Neural crest cell (in vitro differentiated cells): ENCODE results near the gene ANKRD16. TPM values are rescaled to one million over a fixed set of nuclear protein-coding genes. Genes with fewer than 3 reads are reported as not detected.

Source experiments
- DNase-seq: peaks from one replicate; pipeline ENCODE4 v3.0.0; 2021; ENCODE audit warnings: low read depth, mixed read lengths, low spot score
- H3K27ac Mint-ChIP-seq: one replicate; pipeline ENCODE4 v1.8.0; 2021; ENCODE audit warnings: mild to moderate bottlenecking, mixed read lengths; ENCODE audit not compliant: unreplicated experiment
- H3K27me3 Mint-ChIP-seq: 2 replicates; pipeline ENCODE4 v1.8.0; 2021; ENCODE audit warnings: low read depth, mild to moderate bottlenecking, mixed read lengths
- H3K36me3 Mint-ChIP-seq: 2 replicates; pipeline ENCODE4 v1.8.0; 2021; ENCODE audit warnings: low read depth, mild to moderate bottlenecking, mixed read lengths
- H3K4me1 Mint-ChIP-seq: 2 replicates; pipeline ENCODE4 v1.8.0; 2021; ENCODE audit warnings: mixed read lengths
- H3K4me3 Mint-ChIP-seq: one replicate; pipeline ENCODE4 v1.8.0; 2021; ENCODE audit warnings: mild to moderate bottlenecking, mixed read lengths
- H3K9me3 Mint-ChIP-seq: 2 replicates; pipeline ENCODE4 v1.8.0; 2021; ENCODE audit warnings: mixed read lengths
- CTCF ChIP-seq: fragments of 200-600 bp; sonication (generic); conservative IDR thresholded peaks from 2 replicates; pipeline ENCODE4 v1.5.0; 2021; ENCODE audit warnings: antibody characterized with exemption, mild to moderate bottlenecking
- total RNA-seq: library from RNA; stranded (reverse); gene quantifications from 2 replicates; pipeline ENCODE4 v1.2.1, GENCODE V29; 2021

Gene ANKRD16
- total RNA-seq, 1 donor from 2014 or later = 13.3 TPM

- H3K27ac Mint-ChIP-seq = no peak overlapping the region
- DNase-seq = no peak
- TF ChIP-seq CTCF = no peak
- no peaks in the 10 kb centered on the region for H3K27me3 Mint-ChIP-seq
- H3K4me3 Mint-ChIP-seq = no peak overlapping the region
- peaks cover 20% of the 10 kb centered on the region for H3K36me3 Mint-ChIP-seq
- H3K9me3 Mint-ChIP-seq = no peaks in the 10 kb centered on the region
- H3K4me1 Mint-ChIP-seq = peaks cover 10% of the 10 kb centered on the region
These were observed 42.7 kb upstream of the ANKRD16 start for GRCh38 chr10:5932345-5932744.

- Mint-ChIP-seq H3K9me3 (no peaks in the 10 kb centered on the region), H3K27me3 (no peaks in the 10 kb centered on the region), H3K4me3 (no peak overlapping the region), H3K36me3 (peaks cover 17% of the 10 kb centered on the region), H3K4me1 (peaks cover 10% of the 10 kb centered on the region), H3K27ac (peak overlapping the region; percentile 5)
- no peak for DNase-seq
- TF ChIP-seq CTCF = no peak
These were observed 40.6 kb upstream of the ANKRD16 start for GRCh38 chr10:5930272-5930671.

GRCh38 chr10:5929442-5929841 lies 39.7 kb upstream of the ANKRD16 start:
- Mint-ChIP-seq H3K9me3 (no peaks in the 10 kb centered on the region), H3K27me3 (no peaks in the 10 kb centered on the region), H3K36me3 (peaks cover 17% of the 10 kb centered on the region), H3K27ac (peak overlapping the region; percentile 1), H3K4me3 (no peak overlapping the region), H3K4me1 (peaks cover 10% of the 10 kb centered on the region)
- DNase-seq = no peak
- TF ChIP-seq CTCF = no peak

- no peak for DNase-seq
- Mint-ChIP-seq H3K4me1 (peaks cover 10% of the 10 kb centered on the region), H3K4me3 (no peak overlapping the region), H3K36me3 (peaks cover 19% of the 10 kb centered on the region), H3K27me3 (no peaks in the 10 kb centered on the region), H3K27ac (no peak overlapping the region), H3K9me3 (no peaks in the 10 kb centered on the region)
- TF ChIP-seq CTCF = no peak
These were observed 37.6 kb upstream of the ANKRD16 start for GRCh38 chr10:5927306-5927705.

- no peak for DNase-seq
- H3K9me3 Mint-ChIP-seq = no peaks in the 10 kb centered on the region
- peaks cover 10% of the 10 kb centered on the region for H3K4me1 Mint-ChIP-seq
- no peak for TF ChIP-seq CTCF
- no peak overlapping the region for H3K4me3 Mint-ChIP-seq
- H3K27ac Mint-ChIP-seq = no peak overlapping the region
- H3K36me3 Mint-ChIP-seq = peaks cover 19% of the 10 kb centered on the region
- H3K27me3 Mint-ChIP-seq = no peaks in the 10 kb centered on the region
These were observed 35.2 kb upstream of the ANKRD16 start for GRCh38 chr10:5924889-5925288.

- Mint-ChIP-seq H3K36me3 (peaks cover 13% of the 10 kb centered on the region), H3K9me3 (no peaks in the 10 kb centered on the region)
- TF ChIP-seq CTCF = no peak
These were observed 32.1 kb upstream of the ANKRD16 start for GRCh38 chr10:5921746-5922145.

More at GRCh38 chr10:5921746-5922145, 32.1 kb upstream of the ANKRD16 start:
- no peak for DNase-seq
- no peaks in the 10 kb centered on the region for H3K27me3 Mint-ChIP-seq
- no peak overlapping the region for H3K4me3 Mint-ChIP-seq
- no peak overlapping the region for H3K27ac Mint-ChIP-seq
- H3K4me1 Mint-ChIP-seq = no peaks in the 10 kb centered on the region
